NK-92 (cell line): Measurements from ENCODE around the gene RGS13.

Experiments
- DNase-seq: peaks from one replicate; lab custom pipeline; 2025; ENCODE audit not compliant: unreplicated experiment; lab: John Stamatoyannopoulos, UW

RGS13 gene

DNA sequence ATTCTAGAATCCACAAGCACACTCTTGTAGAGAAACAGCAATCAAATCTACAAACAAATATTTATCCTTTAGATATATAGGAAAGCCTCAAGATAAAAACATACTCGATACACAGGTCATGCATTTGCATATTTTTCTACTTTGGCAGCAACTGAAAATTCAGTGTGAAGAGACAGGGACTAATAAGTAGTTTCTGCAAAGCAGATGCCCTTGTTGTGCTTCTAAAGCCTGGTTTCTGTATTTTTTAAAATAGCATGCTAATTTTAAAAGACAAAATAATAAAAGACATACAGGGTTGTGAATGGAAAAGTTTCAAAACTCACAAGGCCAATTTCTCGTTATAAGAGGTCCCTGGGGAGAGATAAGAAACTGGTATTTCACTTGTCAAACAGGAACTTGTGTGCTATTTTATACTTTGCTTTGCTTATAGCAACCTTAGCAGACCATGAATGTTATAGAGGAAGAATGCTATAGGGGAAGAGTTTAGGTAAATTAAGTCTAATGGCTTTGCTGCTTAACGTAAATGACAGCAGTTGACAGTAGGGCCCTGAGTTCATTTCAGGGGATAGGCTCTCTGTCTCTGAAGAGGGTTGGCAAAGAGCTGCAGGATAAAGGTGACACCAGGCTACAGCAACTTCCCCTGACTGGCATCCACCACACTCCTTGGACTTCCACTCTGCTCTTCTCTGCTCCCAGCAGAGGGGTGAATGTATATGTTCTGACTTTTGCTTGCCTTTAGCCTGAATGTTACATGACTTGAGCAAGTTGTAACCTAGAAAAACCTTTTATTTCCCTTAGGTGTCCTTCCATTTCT is 9.4 kb upstream of the RGS13 start:
- DNase-seq: no peak

DNA sequence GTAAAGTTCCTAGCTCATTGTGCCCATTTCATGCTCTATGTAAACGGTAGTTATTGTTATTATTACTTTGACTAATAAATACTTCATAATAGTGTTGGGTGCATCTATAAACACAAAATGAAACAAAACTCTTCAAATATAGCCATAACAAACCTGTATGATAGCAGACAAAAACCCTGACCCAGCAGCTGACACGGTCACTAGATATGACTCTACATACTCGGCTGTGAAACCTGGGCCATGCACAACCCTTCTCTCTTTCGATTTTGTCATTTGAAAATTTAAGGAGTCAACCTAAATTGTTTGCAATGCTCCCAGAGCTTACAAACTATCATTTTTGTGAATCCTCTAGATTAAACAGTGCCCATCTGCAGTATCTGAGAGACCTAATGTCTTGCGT is 8.0 kb upstream of the RGS13 start:
- DNase-seq: no peak

DNA sequence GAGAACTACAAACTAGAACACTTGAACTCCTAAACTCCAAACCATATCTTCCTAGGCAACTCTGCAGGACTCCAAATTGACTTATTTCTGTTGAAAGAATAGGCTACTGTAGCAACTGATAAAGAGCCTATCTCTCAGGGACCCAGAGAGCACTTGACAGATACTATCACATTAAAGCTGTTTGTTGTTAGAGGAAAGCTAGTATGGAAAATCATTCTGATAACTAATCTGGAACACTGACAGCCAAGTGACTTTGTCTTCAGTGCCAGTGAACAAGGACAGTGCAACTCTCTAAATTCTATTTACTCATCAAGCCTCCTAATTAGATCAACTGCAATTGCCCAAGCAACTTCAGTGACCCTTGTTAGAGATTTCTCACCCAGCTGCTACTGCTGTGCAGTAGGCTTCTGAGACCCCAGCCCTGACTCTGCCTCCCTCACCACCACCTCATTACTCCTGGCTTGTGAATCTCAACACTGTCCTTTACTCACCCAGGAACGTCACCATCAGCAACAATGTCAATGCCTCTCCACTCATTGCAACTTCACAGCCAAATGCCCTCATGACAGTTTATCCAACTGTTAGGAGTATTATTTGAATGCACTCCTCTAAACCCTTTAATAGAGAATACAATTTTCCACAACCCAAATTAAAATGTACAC is 7.4 kb upstream of the RGS13 start:
- no peak for DNase-seq

DNA sequence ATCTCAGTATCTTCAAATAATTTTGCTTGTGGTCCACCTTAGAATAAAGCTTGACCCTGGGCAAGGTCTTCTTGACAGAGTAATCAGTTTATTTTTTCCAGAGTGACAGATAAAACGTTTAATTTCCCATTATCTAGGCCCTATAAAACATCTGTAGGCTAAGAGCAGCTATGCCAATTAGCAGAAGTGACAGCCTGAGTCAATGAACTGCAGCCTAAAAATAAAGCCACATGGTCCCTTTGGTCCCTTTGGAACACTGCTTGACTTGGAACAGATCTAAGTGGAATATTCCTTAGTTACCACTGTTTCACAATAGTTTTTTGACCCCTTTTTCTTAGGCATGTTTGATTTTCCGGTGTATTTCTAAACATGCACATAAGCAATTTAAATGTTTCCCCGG is 6.3 kb upstream of the RGS13 start:
- DNase-seq: no peak

DNA sequence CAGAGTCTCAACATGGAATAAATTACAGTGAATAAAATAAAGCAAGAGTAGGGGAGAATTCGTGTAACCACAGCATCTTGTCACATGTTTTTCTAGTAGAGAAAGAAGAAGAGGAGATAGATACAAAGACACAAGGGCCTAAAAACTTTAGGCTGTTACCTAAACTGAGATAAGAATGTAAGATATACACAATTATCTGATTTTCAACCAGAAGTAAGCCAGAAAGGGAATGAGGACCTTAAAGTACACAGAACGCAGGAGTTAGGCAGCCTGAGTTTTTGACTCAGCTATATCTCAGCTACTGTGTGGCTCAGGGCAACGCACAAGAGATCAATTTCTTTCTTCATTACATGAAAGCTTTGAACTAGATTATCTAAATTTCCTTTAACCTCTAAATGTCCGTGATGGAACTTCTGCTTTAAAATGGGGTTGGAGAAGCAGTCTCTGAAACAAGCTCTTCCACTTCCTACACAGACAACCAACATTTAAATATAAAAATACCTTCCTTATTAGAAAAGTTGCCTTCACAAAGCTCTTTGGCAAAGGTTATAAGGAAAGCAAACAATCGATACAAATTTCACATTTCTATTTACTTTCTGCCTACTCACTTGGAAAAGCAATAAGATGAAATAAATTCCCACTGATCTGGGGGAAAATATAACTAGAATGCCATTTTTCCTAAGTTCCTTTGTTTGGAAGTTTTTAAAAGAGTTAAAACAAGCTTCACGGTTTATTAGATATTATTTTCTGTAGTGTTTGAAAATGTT is 5.2 kb upstream of the RGS13 start:
- DNase-seq: no peak

DNA sequence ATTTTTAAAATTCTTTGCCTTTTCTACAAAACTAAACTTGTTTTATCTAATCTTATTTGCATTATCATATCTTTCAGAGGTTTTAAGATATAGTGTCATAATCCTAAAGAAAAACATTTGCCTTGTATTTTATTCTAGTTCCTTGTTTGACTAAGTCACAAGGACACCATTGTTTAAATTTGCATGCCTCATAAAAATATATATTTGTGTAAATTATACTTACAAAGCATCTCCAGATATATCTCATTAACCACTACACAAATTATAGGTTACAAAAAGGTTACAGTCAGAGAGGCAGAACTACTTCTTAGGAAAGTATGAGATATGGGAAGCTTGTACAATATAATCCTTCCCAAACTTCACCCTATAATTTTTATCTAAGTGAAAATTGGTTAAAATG is 4.2 kb upstream of the RGS13 start:
- DNase-seq: no peak

DNA sequence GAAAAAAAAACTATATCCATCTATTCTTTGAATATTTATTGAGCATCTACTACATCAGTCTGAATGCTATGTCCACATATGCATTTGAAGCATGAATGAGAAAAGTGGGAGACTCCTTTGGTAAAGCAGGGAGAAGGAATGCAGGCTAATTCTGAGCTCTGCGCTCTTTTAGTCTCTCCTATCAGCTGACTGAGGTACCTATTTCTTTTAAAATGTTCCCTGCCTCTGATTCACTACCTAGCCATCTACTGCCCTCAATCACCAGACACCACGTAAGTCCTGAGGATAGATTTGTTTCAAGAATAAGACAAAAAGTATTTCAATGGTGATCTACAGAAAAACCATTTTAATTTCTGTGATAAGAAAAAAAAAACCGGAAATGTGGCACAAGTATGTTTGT is 3.8 kb upstream of the RGS13 start:
- no peak for DNase-seq

DNA sequence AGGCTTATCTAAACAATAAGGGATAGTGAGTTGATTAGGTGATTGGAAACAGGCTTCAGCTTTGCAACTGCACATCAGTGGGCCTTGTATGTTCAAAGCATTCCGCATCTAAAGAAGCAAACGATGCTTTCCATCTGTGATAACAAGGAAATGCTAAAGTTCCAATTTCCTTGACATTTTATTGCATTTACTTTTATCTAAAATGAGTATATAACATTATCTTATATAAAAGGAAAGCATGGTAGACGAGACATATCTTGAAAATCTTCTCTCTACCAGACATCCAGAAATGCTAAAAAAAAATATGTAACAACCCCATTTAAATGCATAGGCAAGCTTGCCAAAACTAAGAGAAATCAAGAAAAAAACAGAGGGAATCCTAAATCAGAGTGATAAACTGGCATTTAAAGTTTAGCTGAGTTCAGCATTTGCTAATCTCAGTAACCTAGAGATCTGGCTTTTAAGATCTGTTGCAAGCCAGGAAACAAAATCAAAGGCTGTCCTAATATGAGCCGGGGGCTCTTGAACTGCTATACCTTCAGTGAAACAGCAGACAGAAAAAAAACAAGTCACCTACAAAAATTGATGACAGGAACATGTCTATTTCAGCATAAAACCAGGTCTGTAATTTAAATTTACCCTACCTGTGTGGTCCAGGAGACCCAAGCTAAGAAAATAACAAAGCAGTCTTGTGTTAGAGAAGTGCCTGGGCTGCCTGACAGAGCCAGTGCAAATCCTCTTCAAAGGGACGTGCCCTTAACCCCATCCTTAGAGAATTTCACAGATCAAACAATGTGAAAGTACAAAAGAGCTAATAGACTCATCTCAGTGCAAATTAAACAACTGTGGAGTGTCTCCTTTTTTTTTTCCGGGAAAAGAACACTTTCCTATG is 3.1 kb upstream of the RGS13 start:
- no peak for DNase-seq

DNA sequence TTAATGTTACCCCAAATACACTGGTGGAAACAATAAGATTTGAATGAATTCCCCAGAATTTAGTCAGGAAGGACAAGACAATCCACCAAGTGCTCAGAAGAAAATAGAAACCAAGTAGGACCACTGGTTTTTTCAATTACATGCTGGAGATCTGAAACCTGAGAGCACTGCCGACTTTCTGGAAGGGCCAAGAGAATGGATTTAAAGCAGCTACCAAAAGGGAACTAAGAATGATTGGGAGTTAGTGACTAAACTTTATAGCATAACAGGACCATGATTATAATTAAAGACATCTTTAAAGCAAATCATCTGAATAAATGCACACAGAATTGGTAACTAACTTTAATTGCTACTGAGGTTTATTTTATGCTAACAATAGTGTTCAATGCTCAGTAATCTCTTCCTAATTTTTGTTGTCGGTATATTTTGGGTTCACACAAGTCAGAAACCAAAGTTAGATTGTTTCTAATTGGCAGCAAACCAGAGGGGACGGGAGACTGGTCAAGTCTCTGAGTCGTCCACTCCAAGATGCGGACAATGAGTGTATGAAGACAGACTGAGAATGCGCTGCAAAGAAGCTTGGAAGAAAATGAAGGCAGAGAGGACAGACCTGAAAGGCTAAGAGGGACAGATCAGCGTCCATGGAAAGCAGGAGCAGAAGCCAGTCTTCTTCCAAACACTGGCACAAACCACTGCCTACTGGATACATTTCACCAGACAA is 2.3 kb upstream of the RGS13 start:
- no peak for DNase-seq

DNA sequence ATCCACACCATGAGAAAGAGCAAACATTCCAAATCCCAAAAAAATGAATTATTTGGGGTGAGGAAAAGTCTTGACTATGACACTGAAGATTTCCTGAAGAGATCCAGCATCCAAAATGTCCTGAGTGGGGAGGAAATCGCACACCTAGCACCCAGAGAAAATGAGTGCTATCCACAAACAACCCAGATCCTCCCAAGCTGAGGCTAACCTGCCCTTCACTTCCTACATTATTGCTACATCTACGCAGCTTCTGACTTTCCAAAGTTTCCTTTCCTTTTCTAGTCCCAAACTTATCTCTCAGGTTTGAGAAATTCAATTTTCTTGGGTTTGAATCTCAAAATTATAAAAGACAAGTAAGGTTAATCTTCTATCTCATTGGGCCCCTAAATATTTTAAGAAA is 906 bp upstream of the RGS13 start:
- no peak for DNase-seq

DNA sequence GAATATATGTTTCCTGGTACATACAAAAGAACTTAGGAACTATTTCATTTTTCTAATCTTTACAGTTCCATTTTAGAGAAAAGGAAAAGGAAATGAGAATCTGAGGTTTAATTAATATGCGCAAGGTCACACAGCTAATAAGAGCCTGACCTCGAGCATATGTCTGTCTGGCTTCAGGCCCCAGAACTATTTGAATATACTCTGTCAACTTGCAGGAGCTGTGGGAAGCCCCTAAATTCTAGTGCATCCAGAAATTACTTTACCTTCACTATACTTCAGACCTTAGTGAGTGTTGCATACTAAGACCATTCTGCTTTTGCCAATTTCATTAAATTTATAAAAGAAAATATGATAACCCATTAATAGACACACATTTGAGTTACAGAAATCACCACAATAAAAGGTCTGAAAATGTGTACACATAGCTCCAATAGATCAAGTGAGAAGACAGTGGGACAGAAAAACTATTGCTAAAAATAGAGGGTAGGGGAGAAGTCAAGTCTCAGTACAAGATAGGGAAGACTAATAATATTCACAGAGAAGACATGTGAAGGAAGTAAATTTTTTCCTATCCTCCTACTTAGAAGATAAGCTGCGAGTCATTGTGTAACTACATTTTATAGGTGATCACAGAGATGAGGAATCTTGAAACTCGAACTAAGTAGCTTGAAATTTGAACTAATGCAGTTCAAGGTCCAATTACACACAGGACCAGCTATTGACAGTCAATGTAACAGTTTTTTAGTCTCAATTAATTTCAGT is 3.8 kb downstream of the RGS13 start:
- no peak for DNase-seq

DNA sequence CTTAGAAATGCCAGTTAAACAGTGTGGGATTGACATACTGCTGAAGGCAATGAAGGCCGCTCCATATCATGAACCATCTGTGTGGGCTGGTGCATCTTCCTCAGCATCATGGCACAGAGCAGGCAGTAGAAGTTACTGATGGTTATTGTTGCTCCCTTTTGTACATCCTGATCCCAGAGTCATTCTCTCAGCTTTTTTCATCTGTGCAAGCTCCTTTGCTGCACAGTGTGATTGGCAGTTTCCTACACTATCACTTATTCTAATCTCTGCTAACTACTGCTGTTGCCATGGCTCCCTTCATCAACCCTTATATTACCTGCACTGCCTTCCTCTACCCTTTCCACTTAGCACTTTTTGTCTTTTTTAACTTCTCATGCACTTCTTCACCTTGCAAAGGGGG is 16.2 kb downstream of the RGS13 start:
- DNase-seq: no peak

DNA sequence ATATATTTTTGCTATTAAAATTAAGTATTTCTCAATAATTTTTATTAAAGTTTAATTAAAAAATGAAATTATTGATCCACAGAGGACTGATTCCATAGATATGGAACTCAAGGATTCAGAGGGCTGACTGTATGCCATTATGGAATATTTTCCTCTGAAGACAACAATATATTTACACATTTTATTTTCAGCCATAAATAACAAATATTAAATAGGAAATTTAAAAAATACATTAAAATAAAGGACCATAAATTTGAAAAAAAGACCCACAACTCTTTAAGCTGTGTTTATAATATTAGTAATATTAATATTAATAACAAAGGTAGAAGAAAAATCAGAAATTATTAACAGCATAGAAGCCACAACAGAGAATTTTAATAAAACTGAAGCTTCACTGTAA is 18.2 kb downstream of the RGS13 start:
- DNase-seq: no peak

DNA sequence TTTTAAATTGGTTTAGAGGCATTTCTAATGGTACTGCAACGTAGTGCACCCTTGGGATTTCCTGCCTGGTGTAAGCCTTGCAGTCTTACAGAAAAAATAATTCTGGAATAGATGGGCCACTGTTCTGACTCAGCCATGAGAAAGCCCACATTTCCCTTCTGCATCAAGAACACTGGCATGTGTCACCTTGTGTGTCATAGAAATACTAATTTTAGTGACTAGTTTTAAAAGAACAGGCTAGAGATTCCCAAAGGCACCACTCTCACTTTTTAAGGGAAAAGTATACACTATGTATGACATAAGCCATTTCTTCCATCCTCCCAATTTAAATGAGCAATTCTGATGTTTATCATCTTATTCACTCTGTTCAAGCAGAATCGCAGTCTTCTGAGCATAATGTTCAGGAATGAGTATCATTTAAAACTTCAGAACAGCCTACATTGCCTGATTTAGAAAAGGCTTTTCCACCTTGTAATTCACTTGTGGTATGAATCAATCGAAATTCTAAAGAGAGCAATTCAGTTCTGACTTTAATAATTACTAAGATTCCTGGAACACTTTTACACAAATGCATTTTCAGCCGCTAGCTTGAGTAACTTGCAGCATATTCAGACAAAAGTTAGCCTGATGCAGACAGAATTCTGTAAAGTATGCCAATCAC is 18.8 kb downstream of the RGS13 start:
- DNase-seq: no peak

DNA sequence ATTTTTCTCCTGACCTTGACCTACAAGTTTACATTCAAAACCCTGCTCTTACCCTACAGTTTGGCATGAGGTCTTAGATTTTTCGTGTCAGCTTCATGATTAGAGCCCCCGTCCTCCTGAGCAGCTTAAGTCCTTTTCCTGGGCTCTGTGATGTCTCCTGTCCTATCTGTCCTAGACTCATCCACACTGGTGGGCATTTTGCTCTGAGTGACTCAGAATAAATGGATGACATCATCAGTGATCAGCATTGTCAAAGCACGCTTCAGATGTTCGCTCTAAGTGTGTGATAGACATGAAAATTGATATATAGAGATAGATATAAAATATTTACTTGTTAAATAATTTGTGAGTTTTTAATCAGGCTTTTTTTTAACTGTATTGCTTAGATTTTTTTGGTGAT is 21.8 kb downstream of the RGS13 start:
- no peak for DNase-seq

DNA sequence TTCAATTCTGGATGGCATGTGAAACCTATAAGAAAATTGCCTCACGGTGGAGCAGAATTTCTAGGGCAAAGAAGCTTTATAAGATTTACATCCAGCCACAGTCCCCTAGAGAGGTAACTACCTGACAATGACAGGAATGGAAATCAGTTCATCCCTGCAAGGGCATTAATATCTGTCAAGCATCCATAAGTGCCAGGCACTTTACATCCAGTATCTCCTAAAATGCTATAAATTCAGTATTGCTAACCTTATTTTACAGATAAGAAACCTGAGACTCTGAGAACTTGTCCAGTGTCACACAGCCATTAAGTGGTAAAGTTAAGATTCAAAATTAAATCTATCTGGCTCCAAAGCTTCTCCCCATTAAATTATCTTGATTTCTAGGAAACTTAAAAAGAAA is 22.3 kb downstream of the RGS13 start:
- DNase-seq: no peak

DNA sequence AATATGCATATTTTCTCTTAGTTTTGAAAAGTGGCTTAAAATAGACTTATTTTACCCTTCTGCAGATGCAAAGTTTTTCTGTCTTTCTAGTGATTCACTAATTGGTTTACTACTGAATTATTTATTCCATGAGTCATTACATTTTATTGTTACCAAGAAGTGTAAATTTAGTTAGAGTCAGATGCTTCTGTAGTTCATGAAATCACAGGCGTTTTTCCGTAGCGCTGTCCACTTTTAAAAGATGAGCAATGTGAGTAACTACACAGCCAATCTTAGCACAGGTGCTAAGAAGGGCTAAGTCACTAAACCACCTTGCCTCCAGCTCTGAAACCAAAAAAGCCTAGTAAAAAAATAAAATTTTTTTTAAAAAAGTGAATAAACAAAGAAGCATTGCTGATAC is 24.7 kb downstream of the RGS13 start:
- no peak for DNase-seq

DNA sequence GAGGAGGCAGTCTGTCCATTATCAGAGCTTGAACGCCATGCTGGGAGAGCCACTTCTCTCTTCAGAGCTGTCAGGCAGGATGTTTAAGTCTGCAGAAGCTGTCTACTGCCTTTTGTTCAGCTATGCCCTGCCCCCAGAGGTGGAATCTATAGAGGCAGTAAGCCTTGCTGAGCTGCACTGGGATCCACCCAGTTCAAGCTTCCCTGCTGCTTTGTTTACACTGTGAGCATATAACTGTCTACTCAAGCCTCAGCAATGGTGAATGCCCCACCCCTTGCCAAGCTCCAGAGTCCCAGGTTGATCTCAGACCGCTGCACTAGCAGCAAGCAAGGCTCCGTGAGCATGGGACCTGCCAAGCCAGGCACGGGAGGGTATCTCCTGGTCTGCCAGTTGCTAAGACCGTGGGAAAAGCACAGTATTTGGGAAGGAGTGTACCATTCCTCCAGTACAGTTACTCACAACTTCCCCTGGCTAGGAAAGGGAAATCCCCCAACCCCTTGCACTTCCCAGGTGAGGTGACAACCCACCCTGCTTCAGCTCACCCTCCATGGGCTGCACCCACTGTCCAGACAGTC is 32.5 kb downstream of the RGS13 start:
- no peak for DNase-seq

DNA sequence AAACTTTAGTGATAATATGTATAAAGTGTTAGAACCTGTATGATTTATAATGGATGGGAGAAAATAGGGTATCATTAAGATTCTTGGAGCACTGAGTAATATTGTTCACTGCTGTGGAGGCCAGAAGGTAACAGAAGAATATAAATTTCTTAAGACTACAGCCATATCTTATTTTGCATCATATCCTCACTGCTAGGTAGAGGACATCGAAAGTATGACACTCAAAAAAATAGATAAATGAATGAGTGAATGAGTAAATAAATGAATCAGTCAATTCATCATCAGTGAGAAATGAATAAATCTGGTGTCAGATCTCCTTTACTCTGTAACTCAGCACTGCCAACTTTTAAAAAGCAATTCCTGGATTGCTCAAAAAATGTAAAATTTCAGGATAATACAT is 33.2 kb downstream of the RGS13 start:
- no peak for DNase-seq
